T follicular helper cell (primary cell): ENCODE measurements around the gene PSD4.
A peak's percentile ranks its signal among the peaks of the same experiment; 100 is the strongest.

Source experiments
- DNase-seq: peaks from one replicate; pipeline ENCODE4 v3.0.0-alpha.2; 2020; ENCODE audit warnings: low read depth

PSD4 gene

GRCh38 chr2:113184531-113185230, 10.9 kb downstream of the PSD4 start:
- DNase-seq, result no peak

- DNase-seq, result no peak
These were observed 12.1 kb downstream of the PSD4 start for GRCh38 chr2:113185664-113186432.

- no peak for DNase-seq
These were observed 12.6 kb downstream of the PSD4 start for GRCh38 chr2:113186433-113186796.

GRCh38 chr2:113187771-113188170, 14.0 kb downstream of the PSD4 start:
- no peak for DNase-seq

- DNase-seq, result no peak
These were observed 17.1 kb downstream of the PSD4 start for GRCh38 chr2:113190871-113191270.

- no peak for DNase-seq
These were observed 18.8 kb downstream of the PSD4 start for GRCh38 chr2:113192459-113193100.

- no peak for DNase-seq
These were observed 22.2 kb downstream of the PSD4 start for GRCh38 chr2:113195923-113196501.

- no peak for DNase-seq
These were observed 23.1 kb downstream of the PSD4 start for GRCh38 chr2:113196839-113197238.

GRCh38 chr2:113197347-113198047, 23.7 kb downstream of the PSD4 start:
- no peak for DNase-seq

GRCh38 chr2:113198048-113198789, 24.4 kb downstream of the PSD4 start:
- DNase-seq, result no peak

GRCh38 chr2:113198790-113199612, 25.2 kb downstream of the PSD4 start:
- DNase-seq, result peak; percentile 49

- no peak for DNase-seq
These were observed 26.5 kb downstream of the PSD4 start for GRCh38 chr2:113200236-113200635.

GRCh38 chr2:113200736-113201490, 27.1 kb downstream of the PSD4 start:
- no peak for DNase-seq

- no peak for DNase-seq
These were observed 27.9 kb downstream of the PSD4 start for GRCh38 chr2:113201496-113202304.

- DNase-seq, result no peak
These were observed 28.8 kb downstream of the PSD4 start for GRCh38 chr2:113202305-113203216.

- no peak for DNase-seq
These were observed 29.4 kb downstream of the PSD4 start for GRCh38 chr2:113203217-113203530.

- peak; percentile 61 for DNase-seq
These were observed 30.2 kb downstream of the PSD4 start for GRCh38 chr2:113203901-113204519.
